ENCODE data around the gene RILPL2.
"Not testable (repeated sequence)": the region's sequence is repeated elsewhere in the genome, so short reads cannot be mapped to it uniquely, and the experiment has no call there.

RILPL2 gene

GRCh38 chr12:123449249-123449733 is 12.8 kb upstream of the RILPL2 start:
- no peak for DNase-seq

- no peak for DNase-seq
Measured at GRCh38 chr12:123446333-123446713, 9.8 kb upstream of the RILPL2 start.

GRCh38 chr12:123445388-123446332 is 9.2 kb upstream of the RILPL2 start:
- DNase-seq = no peak

GRCh38 chr12:123444092-123445026 is 7.9 kb upstream of the RILPL2 start:
- DNase-seq = no peak

GRCh38 chr12:123442774-123443173 is 6.3 kb upstream of the RILPL2 start:
- no peak for DNase-seq

- DNase-seq = no peak
Measured at GRCh38 chr12:123441523-123442164, 5.2 kb upstream of the RILPL2 start.

- no peak for DNase-seq
Measured at GRCh38 chr12:123435636-123436016, 858 bp downstream of the RILPL2 start.

- DNase-seq = no peak
Measured at GRCh38 chr12:123433615-123434014, 2.9 kb downstream of the RILPL2 start.

GRCh38 chr12:123431951-123432817 is 4.3 kb downstream of the RILPL2 start:
- DNase-seq = not testable (repeated sequence)

- not testable (repeated sequence) for DNase-seq
Measured at GRCh38 chr12:123429101-123429500, 7.4 kb downstream of the RILPL2 start.

GRCh38 chr12:123428591-123428990 is 7.9 kb downstream of the RILPL2 start:
- no peak for DNase-seq

- DNase-seq = no peak
Measured at GRCh38 chr12:123427036-123427769, 9.3 kb downstream of the RILPL2 start.

GRCh38 chr12:123421314-123421713 is 15.2 kb downstream of the RILPL2 start:
- DNase-seq = no peak

GRCh38 chr12:123410041-123410412 is 26.5 kb downstream of the RILPL2 start:
- DNase-seq = no peak

- DNase-seq = not testable (repeated sequence)
Measured at GRCh38 chr12:123409284-123410040, 27.0 kb downstream of the RILPL2 start.

GRCh38 chr12:123408619-123409018 is 27.9 kb downstream of the RILPL2 start:
- DNase-seq = not testable (repeated sequence)

GRCh38 chr12:123407934-123408333 is 28.6 kb downstream of the RILPL2 start:
- not testable (repeated sequence) for DNase-seq

- DNase-seq = not testable (repeated sequence)
Measured at GRCh38 chr12:123407269-123407668, 29.2 kb downstream of the RILPL2 start.

GRCh38 chr12:123404581-123404980 is 31.9 kb downstream of the RILPL2 start:
- DNase-seq = no peak
